Loucy (cell line): ENCODE measurements around the gene NOX5.

Experiments
- CTCF ChIP-seq: fragments of 200-600 bp; sonication (generic); conservative IDR thresholded peaks from 2 replicates; pipeline ENCODE4 v1.5.1; 2014; ENCODE audit warnings: mild to moderate bottlenecking, antibody characterized with exemption, low read length
- EZH2phosphoT487 ChIP-seq: fragments of 200-600 bp; IDR thresholded peaks from 2 replicates; pipeline ENCODE4 v1.6.1; 2018; ENCODE audit warnings: antibody characterized with exemption, mild to moderate bottlenecking, moderate library complexity, borderline replicate concordance

- TF ChIP-seq CTCF = no peak
- no peak for TF ChIP-seq EZH2phosphoT487
These were observed at the start of gene NOX5 for GRCh38 chr15:69014454-69014853.
